ENCODE measurements around the gene CHST4. TPM values are rescaled to one million over a fixed set of nuclear protein-coding genes. Genes with fewer than 3 reads are reported as not detected.

CHST4 gene
- total RNA-seq, 1 donor from 2014 or later: not detected

- Histone ChIP-seq H3K27ac (peak overlapping the region; percentile 84), H3K36me3 (no peaks in the 10 kb centered on the region), H3K4me3 (peak overlapping the region; percentile 65 to 97), H3K27me3 (no peaks in the 10 kb centered on the region), H3K9me3 (no peaks in the 10 kb centered on the region), H3K4me1 (peaks cover 5% of the 10 kb centered on the region)
- peak in 1 of 2 donors; percentile 93 for DNase-seq (ENCODE audit: extremely low spot score in 2 of 2)
- intact Hi-C loops (cut with DNase I): no loop called here
- TF ChIP-seq POLR2AphosphoS5 (IDR thresholded peaks at IDR 0.05; ENCODE audit: insufficient read depth in 1 of 2, low read depth in 1 of 2): peak; percentile 90 to 94
- TF ChIP-seq CTCF (IDR thresholded peaks at IDR 0.05): no peak
- TF ChIP-seq POLR2A (IDR thresholded peaks at IDR 0.05): peak in 1 of 2 donors; percentile 24
Measured at GRCh38 chr16:71484006-71484893, 42.0 kb upstream of the CHST4 start.

GRCh38 chr16:71489122-71489521 is 37.1 kb upstream of the CHST4 start, which contains the start of gene ZNF19:
ZNF19 (minus strand) TSS chr16:71489324; CDS start chr16:71482114, 7,210 bp downstream.
- DNase-seq (ENCODE audit: extremely low spot score in 2 of 2): no peak
- H3K4me1 ChIP-seq: peaks cover 5% of the 10 kb centered on the region
- H3K4me3 ChIP-seq: no peak within 1 kb of the TSS
- intact Hi-C loops (cut with DNase I): no loop called here
- H3K36me3 ChIP-seq: no peaks in the 10 kb centered on the region
- TF ChIP-seq CTCF (IDR thresholded peaks at IDR 0.05): no peak
- no peak for TF ChIP-seq POLR2A (IDR thresholded peaks at IDR 0.05)
- no peak for TF ChIP-seq POLR2AphosphoS5 (IDR thresholded peaks at IDR 0.05; ENCODE audit: insufficient read depth in 1 of 2, low read depth in 1 of 2)
- H3K9me3 ChIP-seq: no peaks in the 10 kb centered on the region
- H3K27me3 ChIP-seq: no peaks in the 10 kb centered on the region
- H3K27ac ChIP-seq: no peak within 1 kb of the TSS

- Histone ChIP-seq H3K27me3 (no peaks in the 10 kb centered on the region), H3K27ac (no peak overlapping the region), H3K9me3 (no peaks in the 10 kb centered on the region), H3K4me1 (no peaks in the 10 kb centered on the region), H3K36me3 (no peaks in the 10 kb centered on the region), H3K4me3 (no peak overlapping the region)
- intact Hi-C loops (cut with DNase I): no loop called here
- DNase-seq (ENCODE audit: extremely low spot score in 2 of 2): no peak
- TF ChIP-seq POLR2A (IDR thresholded peaks at IDR 0.05) (no peak), CTCF (IDR thresholded peaks at IDR 0.05) (no peak), POLR2AphosphoS5 (IDR thresholded peaks at IDR 0.05; ENCODE audit: insufficient read depth in 1 of 2, low read depth in 1 of 2) (no peak)
Measured at GRCh38 chr16:71490361-71490760, 35.9 kb upstream of the CHST4 start.

GRCh38 chr16:71491054-71491453 is 35.2 kb upstream of the CHST4 start:
- Histone ChIP-seq H3K4me1 (no peaks in the 10 kb centered on the region), H3K4me3 (no peak overlapping the region), H3K27me3 (no peaks in the 10 kb centered on the region), H3K36me3 (no peaks in the 10 kb centered on the region), H3K27ac (no peak overlapping the region), H3K9me3 (no peaks in the 10 kb centered on the region)
- intact Hi-C loops (cut with DNase I): no loop called here
- no peak for TF ChIP-seq POLR2A (IDR thresholded peaks at IDR 0.05)
- no peak for TF ChIP-seq CTCF (IDR thresholded peaks at IDR 0.05)
- TF ChIP-seq POLR2AphosphoS5 (IDR thresholded peaks at IDR 0.05; ENCODE audit: insufficient read depth in 1 of 2, low read depth in 1 of 2): no peak
- no peak for DNase-seq (ENCODE audit: extremely low spot score in 2 of 2)

- no peak for DNase-seq (ENCODE audit: extremely low spot score in 2 of 2)
- Histone ChIP-seq H3K4me3 (no peak overlapping the region), H3K27me3 (no peaks in the 10 kb centered on the region), H3K9me3 (no peaks in the 10 kb centered on the region), H3K36me3 (no peaks in the 10 kb centered on the region), H3K27ac (no peak overlapping the region), H3K4me1 (no peaks in the 10 kb centered on the region)
- intact Hi-C loops (cut with DNase I): no loop called here
- TF ChIP-seq CTCF (IDR thresholded peaks at IDR 0.05) (no peak), POLR2A (IDR thresholded peaks at IDR 0.05) (no peak), POLR2AphosphoS5 (IDR thresholded peaks at IDR 0.05; ENCODE audit: insufficient read depth in 1 of 2, low read depth in 1 of 2) (no peak)
Measured at GRCh38 chr16:71492786-71493185, 33.4 kb upstream of the CHST4 start.

Measured in vagina (tissue), 2 donors.